K562 (cell line): ENCODE measurements around the gene CBLIF. TPM values are rescaled to one million over a fixed set of nuclear protein-coding genes. Genes with fewer than 3 reads are reported as not detected.

ENCODE experiments used
- ATAC-seq: fragments of 200-7000 bp; cut with Tn5 transposase; 3 replicates; pipeline ENCODE4 v1.9.1; 2020; ENCODE audit warnings: moderate library complexity
- BruUV-seq: library from RNA; stranded (reverse); fragments of 400-500 nt; replicated peaks from 2 replicates; lab custom pipeline; 2021; lab: Mats Ljungman, UMichigan
- CTCF ChIA-PET: fragments of 300-600 bp; formaldehyde crosslinking; extraction: SDS; loops from one replicate; lab custom pipeline; 2021; ENCODE audit warnings: low intra/inter-chr PET ratio; lab: Yijun Ruan, JAX
- POLR2A ChIA-PET: fragments of 300-600, 350-650 bp; sonication (Branson Sonifier 250); formaldehyde crosslinking; extraction: SDS; loops from one replicate; lab custom pipeline; 2021; ENCODE audit warnings: antibody characterized with exemption, inconsistent platforms; lab: Yijun Ruan, JAX
- DNase-seq, 4 experiments: peaks; one replicate each; pipeline versions ENCODE4 v3.0.0 to v3.0.0-alpha.2; 2011 to 2018; ENCODE audit warnings: low spot score in 3 of 4, mixed read lengths in 3 of 4; ENCODE audit errors: extremely low read depth in 1 of 4
- FAIRE-seq: peaks from 2 replicates; lab custom pipeline; 2011; peaks lifted over from hg19 to GRCh38; lab: Jason Lieb, UNC
- H2AFZ ChIP-seq: 2 replicates; pipeline ENCODE4 v1.6.0; 2011; ENCODE audit warnings: low read depth, low read length, control low read depth, inconsistent platforms
- H3K27ac ChIP-seq: fragments of 200-600 bp; 3 replicates; pipeline ENCODE4 v1.8.0; 2011; ENCODE audit warnings: low read depth, mild to moderate bottlenecking, control low read depth, inconsistent platforms, low read length, moderate library complexity, mixed read lengths; ENCODE audit errors: extremely low read depth
- H3K27me3 ChIP-seq, 2 experiments: fragments of 300-600 bp in 1 of 2; 2 replicates in 1 of 2; 3 replicates in 1 of 2; pipeline versions ENCODE4 v1.6.0 to v1.8.0; 2011; ENCODE audit warnings: inconsistent platforms in 2 of 2, low read length in 2 of 2, mild to moderate bottlenecking in 1 of 2, mixed read lengths in 1 of 2, moderate library complexity in 1 of 2; ENCODE audit not compliant: control insufficient read depth in 2 of 2, insufficient read depth in 2 of 2
- H3K36me3 ChIP-seq: fragments of 300-600 bp; 3 replicates; pipeline ENCODE4 v1.8.0; 2011; ENCODE audit warnings: mild to moderate bottlenecking, low read length, inconsistent platforms; ENCODE audit not compliant: control insufficient read depth, insufficient read depth
- H3K4me1 ChIP-seq, 2 experiments: fragments of 200-600 bp in 1 of 2; replicated peaks in 1 of 2; 2 replicates in 1 of 2; 3 replicates in 1 of 2; pipeline versions ENCODE4 v1.5.1 to v1.8.0; 2011; ENCODE audit warnings: inconsistent platforms in 2 of 2, low read length in 2 of 2, mild to moderate bottlenecking in 1 of 2, mixed read lengths in 1 of 2, moderate library complexity in 1 of 2; ENCODE audit not compliant: control insufficient read depth in 2 of 2, insufficient read depth in 2 of 2
- H3K4me2 ChIP-seq: 2 replicates; pipeline ENCODE4 v1.6.1; 2011; ENCODE audit warnings: low read length, control low read depth, inconsistent platforms, mixed read lengths; ENCODE audit not compliant: insufficient read depth
- H3K4me3 ChIP-seq: fragments of 200-600 bp; sonication (generic), shearing (Covaris generic); 2 replicates; pipeline ENCODE4 v1.5.1; 2016; ENCODE audit warnings: control low read depth, inconsistent platforms
- H3K79me2 ChIP-seq: fragments of 200-600 bp; 3 replicates; pipeline ENCODE4 v1.8.0; 2011; ENCODE audit warnings: low read length, inconsistent platforms; ENCODE audit not compliant: control insufficient read depth, insufficient read depth
- H3K9ac ChIP-seq, 2 experiments: 2 replicates each; pipeline versions ENCODE4 v1.6.0 to v1.6.1; 2011; ENCODE audit warnings: low read depth in 2 of 2, low read length in 2 of 2, control low read depth in 1 of 2, inconsistent platforms in 1 of 2, mild to moderate bottlenecking in 1 of 2, mixed read lengths in 1 of 2; ENCODE audit not compliant: insufficient read depth in 1 of 2
- H3K9me1 ChIP-seq: one replicate; pipeline ENCODE4 v1.6.0; 2011; ENCODE audit warnings: inconsistent platforms, mild to moderate bottlenecking, low read length, moderate library complexity; ENCODE audit not compliant: control insufficient read depth, insufficient read depth
- H3K9me3 ChIP-seq: replicated peaks from 2 replicates; pipeline ENCODE4 v1.5.1; 2011; ENCODE audit warnings: low read depth, low read length, inconsistent platforms; ENCODE audit not compliant: control insufficient read depth, insufficient read depth
- H4K20me1 ChIP-seq: replicated peaks from 2 replicates; pipeline ENCODE4 v1.6.1; 2011; ENCODE audit warnings: low read length, inconsistent platforms, mixed read lengths; ENCODE audit not compliant: control insufficient read depth, insufficient read depth
- ATF7 ChIP-seq: fragments of 450-650 bp; IDR thresholded peaks from 2 replicates; pipeline ENCODE4 v1.7.1; 2014; ENCODE audit warnings: mild to moderate bottlenecking, moderate library complexity
- BRCA1 ChIP-seq, 2 experiments: fragments of 450-650 bp in 1 of 2; sonication (generic) in 1 of 2; formaldehyde crosslinking in 1 of 2; IDR thresholded peaks; 2 replicates each; pipeline versions ENCODE4 v1.5.0 to v1.6.1; 2017 to 2020; ENCODE audit warnings: mild to moderate bottlenecking in 1 of 2, missing genetic modification reagents in 1 of 2
- CBX5 ChIP-seq: IDR thresholded peaks from 2 replicates; pipeline ENCODE4 v1.6.1; 2014; ENCODE audit warnings: low read depth, borderline replicate concordance
- CTBP1 ChIP-seq: fragments of 450-650 bp; IDR thresholded peaks from 2 replicates; pipeline ENCODE4 v1.6.1; 2016; ENCODE audit warnings: borderline replicate concordance
- FOSL1 ChIP-seq: fragments of 200-800 bp; sonication (Bioruptor generic); conservative IDR thresholded peaks from 2 replicates; pipeline ENCODE4 v1.6.1; 2016; ENCODE audit warnings: missing genetic modification characterization, missing compliant biosample characterization
- JUND ChIP-seq, 2 experiments: IDR thresholded peaks; 2 replicates in 1 of 2; 3 replicates in 1 of 2; pipeline ENCODE4 v1.6.1; 2011; ENCODE audit warnings: borderline replicate concordance in 2 of 2, low read depth in 2 of 2, low read length in 2 of 2, improper control_type of control experiment in 1 of 2, missing biosample characterization in 1 of 2, missing genetic modification characterization in 1 of 2, missing genetic modification reagents in 1 of 2
- TARDBP ChIP-seq: fragments of 450-650 bp; IDR thresholded peaks from 2 replicates; pipeline ENCODE4 v1.6.1; 2016
- ZKSCAN8 ChIP-seq: fragments of 200-800 bp; sonication (Bioruptor generic); IDR thresholded peaks from 2 replicates; pipeline ENCODE4 v1.6.1; 2016; ENCODE audit warnings: missing genetic modification characterization, missing compliant biosample characterization
- ZNF175 ChIP-seq: fragments of 200-800 bp; sonication (Bioruptor generic); IDR thresholded peaks from 2 replicates; pipeline ENCODE4 v1.6.1; 2016; ENCODE audit warnings: low read depth, mild to moderate bottlenecking, missing genetic modification characterization, missing compliant biosample characterization
- ZNF212 ChIP-seq: fragments of 450-650 bp; formaldehyde crosslinking; IDR thresholded peaks from 2 replicates; pipeline ENCODE4 v1.4.0; 2020; ENCODE audit warnings: mild to moderate bottlenecking
- WGBS: fragments of 100-300 bp; shearing (Covaris generic); methylation state at CpG from one replicate; pipeline ENCODE4 v1.1.6; 2016; ENCODE audit warnings: low coverage, mixed read lengths; ENCODE audit not compliant: insufficient coverage; ENCODE audit errors: missing lambda C conversion rate; 5-methylcytosine and 5-hydroxymethylcytosine counted together
- in situ Hi-C: fragments of 300-500 bp; cut with MboI; formaldehyde crosslinking; loops from 4 replicates; pipeline ENCODE4 v1.15.0; 2018; ENCODE audit warnings: inconsistent platforms, mixed read lengths
- intact Hi-C: fragments of 100-400 bp; cut with micrococcal nuclease; formaldehyde crosslinking; loops from 2 replicates; pipeline ENCODE4 v1.14.2; 2022
- polyA plus RNA-seq, 8 experiments: library from polyadenylated mRNA; depleted of rRNA in 4 of 8; stranded (reverse) in 5 of 8; unstranded in 3 of 8; fragments of >200 nt; fragmentation: Nextera tagmentation in 2 of 8; fragmentation: Illumina TruSeq in 1 of 8; extraction: Ambion mirVana in 2 of 8; extraction: Trizol in 1 of 8; gene quantifications; 2 replicates each; pipeline versions ENCODE4 v1.2.1 to v1.2.3, GENCODE V29; 2011 to 2014; ENCODE audit warnings: inconsistent platforms in 1 of 8, missing spikeins in 1 of 8
- total RNA-seq, 7 experiments: library from RNA; depleted of rRNA in 6 of 7; stranded (reverse); fragments of >200 nt in 6 of 7; fragmentation: Illumina TruSeq in 2 of 7; extraction: Trizol in 2 of 7; gene quantifications; 2 replicates each; pipeline versions ENCODE4 v1.2.1 to v1.2.3, GENCODE V29; 2011 to 2021; ENCODE audit warnings: low replicate concordance in 1 of 7
- TF ChIP-seq, protein P1 (sequence below), 2 experiments: fragments of 200-800 bp in 1 of 2; sonication (Bioruptor generic) in 1 of 2; sonication (generic) in 1 of 2; formaldehyde crosslinking in 1 of 2; IDR thresholded peaks in 1 of 2; conservative IDR thresholded peaks in 1 of 2; 2 replicates each; pipeline versions ENCODE4 v1.5.0 to v1.6.1; 2016 to 2020; ENCODE audit warnings: missing compliant biosample characterization in 1 of 2, missing genetic modification characterization in 1 of 2, missing genetic modification reagents in 1 of 2
- TF ChIP-seq, protein P2 (sequence below): fragments of 250-450 bp; sonication (Bioruptor Pico); IDR thresholded peaks from 2 replicates; pipeline ENCODE4 v1.9.0; 2021; ENCODE audit warnings: mild to moderate bottlenecking, inconsistent platforms

Gene CBLIF
- total and polyA plus RNA-seq, 9 of the 15 experiments (the other 6 are each of a cell fraction or from before 2014, with no cell fraction given) = 0.07 to 0.83 (median 0.54) TPM

DNA sequence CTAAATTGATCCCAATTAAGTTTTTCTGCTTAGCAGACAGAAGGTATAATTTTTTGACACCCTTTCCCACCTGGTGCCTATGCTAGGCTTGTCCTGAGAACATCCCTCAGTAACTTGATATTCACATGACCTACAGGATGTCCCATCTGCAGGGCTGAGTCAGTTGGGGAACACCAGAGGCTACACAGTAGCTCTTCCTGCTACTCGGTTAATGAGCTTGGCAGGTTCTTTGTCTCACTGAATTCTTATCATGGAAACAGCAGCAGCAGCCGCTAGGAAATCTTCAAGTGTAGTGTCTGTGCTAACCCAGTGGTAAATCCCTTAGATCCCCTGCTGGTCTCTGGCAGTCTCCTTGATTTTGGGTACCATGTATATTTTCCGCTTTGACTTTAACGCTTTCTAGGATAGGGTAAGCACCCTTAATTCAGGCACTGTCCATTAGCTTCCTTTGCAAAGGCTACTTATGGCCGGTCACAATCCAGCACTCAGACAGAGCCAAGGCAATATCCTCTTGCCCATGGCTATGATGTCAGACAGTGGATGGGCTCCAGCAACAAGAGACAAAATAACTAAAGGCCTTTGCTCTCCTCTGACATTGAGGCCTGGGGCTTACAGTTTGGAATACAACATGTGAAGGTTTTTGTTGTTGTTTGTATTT lies 43.2 kb downstream of the CBLIF start:
- H3K79me2 ChIP-seq = no peaks in the 10 kb centered on the region
- H4K20me1 ChIP-seq = no peaks in the 10 kb centered on the region
- H3K4me1 ChIP-seq = no peaks in the 10 kb centered on the region; a peak in 1 of 5 replicates
- ATAC-seq = peak; percentile 45
- H3K9me1 ChIP-seq = no peaks in the 10 kb centered on the region
- H3K9ac ChIP-seq = no peak overlapping the region
- in situ Hi-C loops = loop anchor here (5.0 kb wide), 1 partner anchor 45 kb away; the partner anchor contains the start of gene STX3
- H3K9me3 ChIP-seq = no peaks in the 10 kb centered on the region
- 53% methylated on average over 5 of the region's 5 CpGs for WGBS
- no peak overlapping the region for H2AFZ ChIP-seq
- no peak for FAIRE-seq
- no peak overlapping the region for H3K4me2 ChIP-seq
- POLR2A ChIA-PET = interaction anchor here (0.8 to 2.3 kb wide), 5 partner anchors 8 to 186 kb away, joined by 3 to 12 read pairs (median 3); partner anchors contain the start of gene MRPL16
- no peaks in the 10 kb centered on the region for H3K27me3 ChIP-seq
- TF ChIP-seq, protein P1, sequence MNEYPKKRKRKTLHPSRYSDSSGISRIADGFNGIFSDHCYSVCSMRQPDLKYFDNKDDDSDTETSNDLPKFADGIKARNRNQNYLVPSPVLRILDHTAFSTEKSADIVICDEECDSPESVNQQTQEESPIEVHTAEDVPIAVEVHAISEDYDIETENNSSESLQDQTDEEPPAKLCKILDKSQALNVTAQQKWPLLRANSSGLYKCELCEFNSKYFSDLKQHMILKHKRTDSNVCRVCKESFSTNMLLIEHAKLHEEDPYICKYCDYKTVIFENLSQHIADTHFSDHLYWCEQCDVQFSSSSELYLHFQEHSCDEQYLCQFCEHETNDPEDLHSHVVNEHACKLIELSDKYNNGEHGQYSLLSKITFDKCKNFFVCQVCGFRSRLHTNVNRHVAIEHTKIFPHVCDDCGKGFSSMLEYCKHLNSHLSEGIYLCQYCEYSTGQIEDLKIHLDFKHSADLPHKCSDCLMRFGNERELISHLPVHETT (CRISPR knock-in tag; conservative IDR thresholded peaks at IDR 0.05 in 1 of 2, IDR thresholded peaks at IDR 0.05 in 1 of 2) = no peak
- TF ChIP-seq ZNF175 (CRISPR knock-in tag) = peak; percentile 27; the same call in 1 of the 2 replicates
- TF ChIP-seq JUND (IDR thresholded peaks at IDR 0.05; ENCODE audit: borderline replicate concordance, low read depth, low read length) = no peak
- peak; percentile 28; the same call in 1 of the 3 replicates for TF ChIP-seq JUND (tag; IDR thresholded peaks at IDR 0.05; ENCODE audit: borderline replicate concordance, low read depth, low read length)
- peak; percentile 25; the same call in 1 of the 2 replicates for TF ChIP-seq FOSL1 (tag)
- no peak for TF ChIP-seq ZKSCAN8
- 0 out of 2 replicates have a peak, but pooled peaks have one; percentile 17 for TF ChIP-seq TARDBP
- TF ChIP-seq CTBP1 = 0 out of 2 replicates have a peak, but pooled peaks have one; percentile 4
- no peak for TF ChIP-seq ZNF212 (CRISPR knock-in tag)
- TF ChIP-seq ATF7 = 0 out of 2 replicates have a peak, but pooled peaks have one; percentile 34
- no peak for TF ChIP-seq BRCA1 (IDR thresholded peaks at IDR 0.05)
- TF ChIP-seq BRCA1 (CRISPR knock-in tag; IDR thresholded peaks at IDR 0.05) = no peak
- TF ChIP-seq CBX5 = no peak
- TF ChIP-seq, protein P2, sequence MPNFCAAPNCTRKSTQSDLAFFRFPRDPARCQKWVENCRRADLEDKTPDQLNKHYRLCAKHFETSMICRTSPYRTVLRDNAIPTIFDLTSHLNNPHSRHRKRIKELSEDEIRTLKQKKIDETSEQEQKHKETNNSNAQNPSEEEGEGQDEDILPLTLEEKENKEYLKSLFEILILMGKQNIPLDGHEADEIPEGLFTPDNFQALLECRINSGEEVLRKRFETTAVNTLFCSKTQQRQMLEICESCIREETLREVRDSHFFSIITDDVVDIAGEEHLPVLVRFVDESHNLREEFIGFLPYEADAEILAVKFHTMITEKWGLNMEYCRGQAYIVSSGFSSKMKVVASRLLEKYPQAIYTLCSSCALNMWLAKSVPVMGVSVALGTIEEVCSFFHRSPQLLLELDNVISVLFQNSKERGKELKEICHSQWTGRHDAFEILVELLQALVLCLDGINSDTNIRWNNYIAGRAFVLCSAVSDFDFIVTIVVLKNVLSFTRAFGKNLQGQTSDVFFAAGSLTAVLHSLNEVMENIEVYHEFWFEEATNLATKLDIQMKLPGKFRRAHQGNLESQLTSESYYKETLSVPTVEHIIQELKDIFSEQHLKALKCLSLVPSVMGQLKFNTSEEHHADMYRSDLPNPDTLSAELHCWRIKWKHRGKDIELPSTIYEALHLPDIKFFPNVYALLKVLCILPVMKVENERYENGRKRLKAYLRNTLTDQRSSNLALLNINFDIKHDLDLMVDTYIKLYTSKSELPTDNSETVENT = no peak
- TF ChIP-seq, all 486 proteins: peak for 6
- CTCF ChIA-PET = interaction anchor here (0.7 to 3.5 kb wide), 4 partner anchors 48 to 631 kb away, joined by 3 to 28 read pairs (median 10); partner anchors contain the start of genes DTX4 and STX3
- intact Hi-C loops = loop anchor here (1.0 to 5.0 kb wide), 5 partner anchors 48 to 630 kb away; partner anchors contain the start of genes DTX4 and PATL1
- DNase-seq = no peak
- no TSS peak for BruUV-seq
- Histone ChIP-seq H3K27ac (no peak overlapping the region), H3K4me3 (no peak overlapping the region), H3K36me3 (peaks cover 82% of the 10 kb centered on the region)
